CD4-positive, alpha-beta T cell treated with Interleukin-17A for 4 hours (primary cell): Measurements from ENCODE around the gene TCAP.

Source experiments
- DNase-seq: peaks from one replicate; pipeline ENCODE4 v3.0.0-alpha.2; 2020; ENCODE audit warnings: mixed read lengths

The TCAP gene

DNA sequence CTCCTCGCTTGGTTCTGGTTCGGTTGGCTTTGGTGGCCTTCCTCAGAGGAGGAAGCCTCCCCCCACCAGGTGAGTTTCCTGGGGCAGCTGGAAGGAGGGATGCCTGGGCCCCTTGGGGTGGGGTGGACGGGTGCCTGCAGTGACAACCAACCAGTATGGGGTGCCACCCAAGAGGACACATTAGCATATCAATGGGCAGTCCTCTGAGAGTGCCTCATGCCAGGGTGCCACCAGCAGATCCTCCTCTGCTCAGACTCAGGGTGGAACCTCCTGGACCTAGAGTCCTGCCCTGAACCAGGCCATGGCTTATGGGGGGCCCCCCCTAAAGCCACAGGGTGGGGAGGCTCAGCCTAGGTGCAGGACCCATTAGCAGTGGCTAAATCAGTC lies 35.7 kb upstream of the TCAP start:
- DNase-seq, result no peak

DNA sequence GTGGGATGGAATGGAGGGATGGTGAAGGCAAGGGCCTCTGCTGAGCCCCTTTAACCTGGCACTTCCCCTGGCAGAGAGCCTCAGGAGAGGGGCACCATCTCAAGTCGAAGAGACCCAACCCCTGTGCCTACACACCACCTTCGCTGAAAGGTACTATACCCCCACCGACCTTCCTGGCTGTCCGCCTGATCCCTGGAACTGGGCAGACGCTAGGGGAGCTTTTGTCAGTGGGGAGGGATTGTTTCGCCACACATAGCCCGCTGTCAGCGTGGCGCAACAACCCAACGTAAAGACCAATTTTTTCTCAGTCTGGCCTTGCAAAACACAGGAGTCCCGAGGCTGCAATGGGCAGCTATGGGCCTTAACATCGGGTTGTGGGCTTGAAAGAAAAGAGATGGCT lies 35.3 kb upstream of the TCAP start:
- no peak for DNase-seq

DNA sequence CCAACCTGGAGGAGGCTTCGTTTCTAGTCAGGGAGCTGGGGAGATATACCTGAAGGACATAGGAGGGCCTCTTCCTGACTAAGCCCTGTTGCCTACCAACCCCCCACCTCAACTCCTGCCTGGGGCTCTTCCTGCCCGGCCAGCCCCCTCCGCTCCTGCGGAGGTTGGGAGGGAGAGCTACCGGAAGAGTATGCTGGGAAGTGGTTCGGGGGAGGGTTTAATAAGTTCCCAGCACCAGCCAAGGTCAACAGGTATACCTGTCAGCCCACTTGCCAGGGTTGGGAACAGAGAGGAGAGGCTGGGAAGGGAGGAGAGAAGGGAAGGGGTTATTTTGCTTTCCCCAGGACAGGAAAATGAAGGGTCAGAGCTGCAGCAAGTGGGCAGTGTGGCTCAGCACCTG lies 33.7 kb upstream of the TCAP start:
- DNase-seq, result no peak

DNA sequence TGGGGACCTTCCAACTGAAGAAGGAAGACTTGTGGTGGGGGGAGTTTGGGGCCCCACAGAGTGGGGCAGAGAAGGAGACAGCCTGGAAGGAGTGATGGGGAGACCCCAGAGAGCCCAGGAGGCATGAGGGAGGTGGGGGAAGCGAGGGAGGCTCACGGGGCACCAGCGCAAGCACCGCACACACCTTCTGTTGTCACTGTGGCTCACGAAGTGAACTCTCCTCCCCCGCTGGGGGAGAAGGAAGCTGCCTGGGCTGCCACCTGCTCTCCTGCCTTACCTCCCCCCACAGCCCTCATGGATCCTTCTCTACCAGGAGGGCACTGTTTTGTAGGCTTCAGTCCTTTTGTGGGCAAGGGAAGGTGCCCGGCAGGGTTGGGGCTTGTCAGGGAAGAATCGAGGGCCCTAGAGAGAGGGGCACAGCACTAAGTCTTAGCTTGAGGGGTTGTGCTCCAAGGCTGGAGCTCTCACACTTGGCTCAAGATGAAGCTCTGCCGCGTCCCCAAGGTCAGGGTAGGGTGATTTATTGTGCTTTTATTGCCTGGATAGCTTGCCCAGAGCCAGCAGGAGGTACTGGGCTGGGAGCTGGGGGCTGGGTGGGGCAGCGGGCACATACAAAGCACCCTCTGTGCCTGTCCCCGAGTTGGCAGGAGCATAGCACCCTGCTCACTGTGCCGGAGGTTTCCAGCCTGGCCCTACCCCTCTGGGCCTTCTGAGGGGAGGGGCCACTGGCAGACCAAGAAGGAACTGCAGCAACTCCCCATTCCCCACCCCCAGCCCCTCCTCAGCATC lies 32.8 kb upstream of the TCAP start:
- DNase-seq, result no peak

DNA sequence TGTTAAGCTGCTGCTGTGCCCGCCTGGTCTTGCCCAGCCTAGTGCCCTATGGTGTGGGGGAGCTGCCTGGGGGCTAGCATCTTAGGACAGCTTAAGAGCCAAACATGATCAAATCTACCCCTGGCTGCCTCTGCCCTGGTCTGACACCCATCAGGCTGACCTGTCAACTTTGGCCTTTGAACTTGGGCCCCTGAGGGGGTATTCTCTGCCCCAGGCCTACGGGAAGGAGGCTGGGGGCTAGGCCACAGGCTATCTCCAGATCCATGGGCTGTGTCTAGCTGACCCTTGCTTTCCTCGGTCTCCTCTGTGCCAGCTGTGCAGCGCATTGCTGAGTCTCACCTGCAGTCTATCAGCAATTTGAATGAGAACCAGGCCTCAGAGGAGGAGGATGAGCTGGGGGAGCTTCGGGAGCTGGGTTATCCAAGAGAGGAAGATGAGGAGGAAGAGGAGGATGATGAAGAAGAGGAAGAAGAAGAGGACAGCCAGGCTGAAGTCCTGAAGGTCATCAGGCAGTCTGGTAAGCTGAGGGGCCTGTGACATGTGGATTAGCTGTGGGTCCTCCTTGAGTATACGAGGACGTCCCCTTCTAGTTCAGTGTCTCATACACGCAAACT lies 31.5 kb upstream of the TCAP start:
- DNase-seq, result no peak

DNA sequence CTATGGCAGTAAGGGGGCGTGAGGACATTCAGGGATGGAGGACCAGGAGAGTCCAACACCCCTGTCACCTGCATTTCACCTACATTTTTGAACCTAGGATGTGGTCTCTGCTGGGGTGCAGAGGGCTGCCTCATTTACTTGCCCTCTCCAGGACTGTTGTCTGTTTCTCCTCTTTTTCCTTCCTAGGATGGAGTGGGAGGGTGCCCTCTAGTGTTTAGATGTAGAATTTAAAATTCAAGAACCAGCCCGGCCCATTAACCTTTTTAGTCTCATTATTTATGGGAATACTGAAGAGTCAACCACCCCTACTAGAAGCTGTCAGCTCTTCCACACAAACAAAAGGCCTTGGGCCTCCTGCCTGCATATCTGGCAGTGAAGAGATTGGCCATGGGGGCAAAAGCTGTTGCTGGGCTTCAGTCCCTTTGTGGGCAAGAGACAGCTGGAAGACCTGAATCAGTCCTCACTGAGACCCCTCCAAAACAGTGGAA lies 30.7 kb upstream of the TCAP start:
- DNase-seq, result peak; percentile 21

DNA sequence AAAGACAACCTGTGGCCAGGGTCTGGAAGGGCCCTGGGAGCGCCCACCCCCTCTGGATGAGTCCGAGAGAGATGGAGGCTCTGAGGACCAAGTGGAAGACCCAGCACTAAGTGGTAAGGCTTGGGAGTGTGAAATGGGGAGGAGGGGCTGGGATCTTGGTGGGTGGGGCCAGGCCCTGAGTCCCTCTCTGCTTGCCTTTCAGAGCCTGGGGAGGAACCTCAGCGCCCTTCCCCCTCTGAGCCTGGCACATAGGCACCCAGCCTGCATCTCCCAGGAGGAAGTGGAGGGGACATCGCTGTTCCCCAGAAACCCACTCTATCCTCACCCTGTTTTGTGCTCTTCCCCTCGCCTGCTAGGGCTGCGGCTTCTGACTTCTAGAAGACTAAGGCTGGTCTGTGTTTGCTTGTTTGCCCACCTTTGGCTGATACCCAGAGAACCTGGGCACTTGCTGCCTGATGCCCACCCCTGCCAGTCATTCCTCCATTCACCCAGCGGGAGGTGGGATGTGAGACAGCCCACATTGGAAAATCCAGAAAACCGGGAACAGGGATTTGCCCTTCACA lies 29.5 kb upstream of the TCAP start:
- no peak for DNase-seq

DNA sequence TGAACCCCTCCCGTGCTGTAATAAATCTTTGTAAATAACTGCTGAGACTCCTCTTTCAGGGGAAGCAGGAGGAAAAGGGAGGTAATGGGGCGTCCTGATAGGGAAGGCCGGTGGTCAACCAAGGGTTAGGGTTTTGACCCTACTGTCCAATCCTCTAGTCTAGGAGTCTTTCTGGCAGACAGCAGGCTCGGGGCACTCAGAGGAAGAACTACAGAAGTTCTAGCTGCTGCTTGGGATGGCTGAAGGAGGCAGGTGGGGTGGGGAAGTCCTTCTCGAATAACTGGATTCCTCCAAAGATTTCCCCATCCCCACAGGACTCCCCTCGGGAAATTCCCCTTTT lies 28.6 kb upstream of the TCAP start:
- DNase-seq, result no peak

DNA sequence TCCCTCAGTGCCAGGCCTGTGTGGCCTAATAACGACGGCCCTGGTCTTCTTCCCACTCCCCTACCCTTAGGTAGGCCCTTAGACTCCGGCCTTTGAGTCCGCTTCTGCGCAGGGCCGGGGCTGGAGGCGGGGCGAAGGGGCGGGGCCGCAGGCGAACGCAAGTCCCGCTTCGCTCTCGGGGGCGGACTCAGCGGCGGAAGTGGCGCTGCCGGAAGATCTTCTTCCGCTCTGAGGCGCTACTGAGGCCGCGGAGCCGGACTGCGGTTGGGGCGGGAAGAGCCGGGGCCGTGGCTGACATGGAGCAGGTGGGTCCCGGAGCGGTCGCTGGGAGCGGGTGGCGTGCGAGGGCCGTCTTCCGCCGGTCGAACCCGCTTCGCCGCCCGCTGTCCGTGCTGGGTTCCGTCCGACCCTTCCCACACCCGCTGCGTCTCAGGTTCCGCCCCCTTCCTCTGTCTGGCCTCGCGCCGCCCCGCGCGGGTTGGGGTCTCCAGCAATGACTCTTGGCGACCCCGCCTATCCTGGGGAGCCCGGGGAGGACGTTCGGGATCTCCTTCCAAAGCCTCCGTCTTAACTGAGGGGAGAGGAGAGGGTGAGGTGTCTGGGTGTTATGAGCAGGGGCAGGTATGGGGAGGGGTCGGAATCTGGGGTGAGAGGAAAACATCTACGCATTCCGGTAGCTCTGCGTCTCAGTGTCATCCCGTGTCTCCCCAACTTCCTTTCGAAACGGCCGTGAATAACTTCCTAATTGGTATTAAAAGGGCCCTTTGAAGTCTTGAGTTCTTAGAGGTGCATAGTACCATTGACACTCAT lies 28.0 kb upstream of the TCAP start, which contains the start of gene STARD3:
Gene STARD3 (plus strand): TSS at position 218 of the 810 bp plus-strand sequence. CDS start 16,388 bp downstream, outside the sequence.
- peak; percentile 95 for DNase-seq

DNA sequence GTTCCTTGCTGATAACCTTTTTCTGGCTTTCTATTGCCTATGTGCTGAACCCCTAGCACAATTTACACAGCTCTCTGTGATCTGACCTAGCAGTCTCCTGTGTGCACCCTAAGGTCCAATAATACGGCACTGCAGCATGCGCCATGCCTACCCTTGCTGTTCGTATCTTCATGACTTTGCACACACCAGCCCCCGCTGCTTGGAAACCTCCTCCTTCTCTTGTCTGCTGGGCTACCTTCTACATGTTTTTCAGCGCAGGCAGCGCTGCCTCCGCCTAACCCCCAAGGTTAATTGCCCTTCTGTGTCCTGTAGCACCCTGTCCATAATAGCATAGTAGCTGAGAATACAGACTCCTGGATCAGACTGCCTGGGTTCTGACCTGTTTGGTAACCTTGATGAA lies 26.8 kb upstream of the TCAP start:
- no peak for DNase-seq

DNA sequence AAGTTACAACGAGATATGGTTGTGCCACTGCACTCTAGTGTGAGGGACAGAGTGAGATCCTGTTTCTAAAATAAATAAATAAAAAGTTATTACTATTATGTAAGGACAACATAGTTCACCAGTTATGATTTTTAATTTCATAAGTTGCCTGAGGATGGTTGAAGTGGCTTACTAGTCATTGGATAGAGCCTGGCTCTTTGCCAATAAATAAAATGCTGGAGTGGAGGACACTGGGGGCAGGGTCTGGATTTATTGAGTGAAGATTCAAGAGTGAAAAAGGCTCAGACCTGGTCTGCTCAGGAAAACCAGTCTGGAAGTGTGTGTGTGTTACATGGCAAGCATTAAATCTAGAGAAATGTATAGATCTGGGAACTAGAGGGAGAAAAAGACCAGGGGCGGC lies 26.1 kb upstream of the TCAP start:
- DNase-seq, result no peak

DNA sequence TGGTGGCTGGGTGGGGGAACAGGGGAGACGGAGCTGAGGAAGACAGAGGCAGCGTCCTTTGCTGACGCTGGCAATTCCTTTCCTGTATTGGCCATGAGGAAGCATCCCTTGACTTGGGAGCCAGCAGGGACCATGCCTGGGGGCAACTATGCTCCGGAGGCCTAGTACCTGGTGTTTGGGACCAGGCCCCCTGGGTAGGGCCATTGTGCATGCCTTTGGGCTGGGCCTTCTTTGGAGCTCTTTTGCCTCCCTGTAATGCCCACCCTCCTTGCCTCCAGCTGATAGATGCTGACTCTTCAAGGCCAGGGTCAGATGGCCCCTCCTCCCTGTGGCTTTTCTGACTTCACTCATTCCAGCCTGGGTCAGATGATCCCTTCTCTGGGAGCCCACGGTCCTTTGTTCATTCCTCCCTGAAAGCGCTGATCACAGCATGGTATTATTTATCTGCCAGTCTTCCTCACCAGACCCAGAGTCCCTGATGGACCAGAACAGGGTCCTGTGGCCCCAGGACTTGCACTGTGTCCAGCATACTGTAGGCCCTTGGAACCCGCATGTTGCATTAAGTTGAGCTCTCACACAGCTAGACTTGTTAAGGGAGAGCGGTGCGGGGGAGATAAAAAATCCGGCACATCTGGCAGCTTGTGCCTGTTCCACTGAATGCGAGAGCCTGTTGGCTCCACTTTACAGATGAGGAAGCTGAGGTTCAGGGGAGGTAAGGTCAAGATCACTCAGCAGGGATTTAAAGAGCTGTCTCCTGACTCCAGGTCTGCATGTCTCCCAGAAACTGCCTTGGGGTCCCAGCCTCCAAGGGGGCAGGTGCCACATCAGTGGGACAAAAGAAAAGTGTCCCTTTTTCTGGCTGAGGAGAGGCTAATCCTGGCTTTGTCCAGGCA lies 25.3 kb upstream of the TCAP start:
- DNase-seq, result no peak

DNA sequence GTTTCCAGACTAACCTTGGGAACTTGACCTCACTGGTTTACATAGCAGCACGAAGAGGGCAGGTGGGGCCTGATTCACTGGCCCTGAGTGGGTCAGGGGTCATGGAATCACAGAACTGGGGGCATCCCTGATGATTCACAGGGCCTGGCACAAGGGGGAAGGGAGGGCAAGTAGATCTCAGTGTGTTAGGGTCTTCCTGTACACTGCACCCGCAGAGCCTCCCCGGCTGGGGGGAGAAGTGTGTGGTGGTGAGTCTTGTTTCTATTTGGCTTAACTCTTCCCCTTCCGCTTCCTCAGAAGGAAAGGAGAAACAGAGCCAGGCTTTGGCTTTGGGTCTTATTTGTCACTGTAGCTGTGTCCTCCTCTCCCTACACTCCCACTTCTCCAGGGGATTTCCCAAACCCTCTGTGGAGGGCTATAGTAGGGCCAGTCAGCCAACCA lies 24.5 kb upstream of the TCAP start:
- no peak for DNase-seq

DNA sequence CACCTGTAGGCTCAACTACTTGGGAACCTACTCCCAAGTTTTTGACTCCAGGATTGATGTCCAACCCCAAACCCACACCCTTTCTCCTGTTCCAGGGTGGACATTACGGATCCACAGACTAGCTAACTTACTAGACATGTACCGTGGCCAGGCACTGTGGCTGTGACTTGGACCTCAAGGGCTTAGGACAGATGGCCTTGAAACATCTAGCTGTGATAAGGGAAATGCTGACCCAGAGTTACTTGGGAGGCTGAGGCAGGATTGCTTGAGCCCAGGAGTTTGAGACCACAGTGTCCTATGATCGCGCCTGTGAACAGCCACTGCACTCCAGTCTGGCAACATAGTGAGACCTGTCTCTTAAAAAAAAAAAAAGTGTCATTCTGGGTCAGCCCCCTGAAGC lies 24.1 kb upstream of the TCAP start:
- no peak for DNase-seq

DNA sequence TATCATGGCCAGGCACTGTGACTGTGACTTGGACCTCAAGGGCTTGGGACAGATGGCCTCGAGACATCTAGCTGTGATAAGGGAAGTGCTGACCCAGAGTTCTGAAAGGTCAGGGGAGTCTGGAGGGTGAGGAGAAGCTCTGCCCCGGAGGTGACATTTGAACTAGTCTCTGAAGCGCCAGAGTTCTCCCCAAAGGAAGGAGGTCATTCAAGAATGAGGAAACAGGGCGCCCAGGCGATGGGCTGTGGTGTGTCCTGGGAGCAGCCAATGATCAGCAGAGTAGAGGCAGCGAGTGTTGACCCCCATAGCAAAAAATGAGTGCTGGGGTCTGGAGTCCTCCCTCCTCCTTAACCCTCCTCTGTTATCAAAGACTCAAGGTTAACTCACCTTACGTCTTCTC lies 23.3 kb upstream of the TCAP start:
- DNase-seq, result no peak

DNA sequence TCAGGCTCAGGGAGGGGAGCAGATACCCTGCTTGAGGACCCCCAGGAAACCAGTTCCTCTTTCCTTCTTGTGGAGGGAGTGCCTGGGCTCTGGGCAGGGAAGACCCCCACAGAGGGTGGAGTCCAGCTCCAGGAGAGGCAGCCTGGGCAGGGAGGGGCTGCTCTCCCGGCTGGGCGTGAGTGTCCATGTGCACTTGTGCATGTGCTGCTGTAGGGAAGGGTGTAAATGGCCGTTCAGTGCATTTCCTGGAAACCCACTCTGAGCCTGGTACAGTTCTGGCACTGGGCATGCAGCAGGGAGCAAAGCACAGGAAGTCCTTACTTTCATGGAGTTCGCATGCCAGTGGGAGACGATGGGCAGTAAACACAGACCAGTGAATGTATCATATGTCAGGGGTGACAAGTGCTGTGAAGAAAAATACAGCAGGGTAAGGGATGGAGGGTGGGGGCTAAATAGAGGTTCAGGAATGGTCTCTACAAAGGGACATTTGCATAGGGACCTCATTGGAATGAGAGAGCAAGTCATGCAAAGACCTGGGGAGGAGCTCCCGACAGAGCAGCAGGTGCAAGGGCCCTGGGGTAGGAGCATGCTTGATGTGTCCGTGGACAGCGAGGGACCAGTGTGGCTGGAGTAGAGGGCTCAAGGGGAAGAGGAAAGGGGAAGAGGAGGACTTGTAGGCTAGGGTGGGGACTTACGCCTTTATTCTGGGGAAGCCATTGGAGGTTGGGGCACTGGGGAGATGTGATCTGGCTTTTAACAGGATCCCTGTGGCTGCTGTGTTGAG lies 22.7 kb upstream of the TCAP start:
- no peak for DNase-seq

DNA sequence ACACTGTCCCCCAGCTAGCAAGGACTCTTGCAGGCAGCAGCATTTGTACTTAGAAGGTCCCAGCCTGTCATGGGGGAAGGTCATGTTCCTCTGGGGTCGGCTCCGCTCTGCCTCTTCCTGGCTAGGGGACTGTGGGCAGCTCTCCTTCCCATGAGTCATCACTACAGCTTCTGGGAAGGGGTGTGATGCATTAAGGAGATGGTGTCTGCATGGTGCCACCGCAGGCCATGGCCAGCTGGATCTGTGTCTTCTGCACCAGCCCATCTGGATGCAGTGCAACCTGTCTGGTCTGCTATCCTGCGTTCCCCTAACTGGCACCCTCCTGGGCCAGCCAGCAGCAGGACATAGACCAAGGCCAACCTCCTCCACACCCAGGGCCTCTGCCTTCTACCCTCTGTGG lies 21.9 kb upstream of the TCAP start:
- DNase-seq, result no peak

DNA sequence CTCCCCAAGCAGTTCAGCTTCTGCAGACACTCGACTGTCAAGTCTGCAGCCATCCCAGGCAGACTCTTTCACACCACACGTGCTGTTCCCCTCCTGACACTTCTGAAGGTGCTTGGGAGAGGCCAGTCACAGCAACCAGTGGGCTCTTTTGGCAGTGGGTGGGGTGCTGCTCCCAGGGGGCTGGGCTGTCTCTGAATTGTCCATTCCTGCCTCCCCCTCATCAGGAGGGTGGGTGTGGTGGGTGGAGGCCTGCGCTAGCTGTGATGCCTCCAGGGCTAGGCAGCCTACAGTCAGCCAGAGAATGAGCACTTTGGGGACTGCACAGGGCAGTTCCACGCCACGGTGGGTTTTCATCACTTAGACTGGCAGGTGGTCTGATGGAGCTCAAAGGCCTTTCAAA lies 17.9 kb upstream of the TCAP start:
- DNase-seq, result no peak

DNA sequence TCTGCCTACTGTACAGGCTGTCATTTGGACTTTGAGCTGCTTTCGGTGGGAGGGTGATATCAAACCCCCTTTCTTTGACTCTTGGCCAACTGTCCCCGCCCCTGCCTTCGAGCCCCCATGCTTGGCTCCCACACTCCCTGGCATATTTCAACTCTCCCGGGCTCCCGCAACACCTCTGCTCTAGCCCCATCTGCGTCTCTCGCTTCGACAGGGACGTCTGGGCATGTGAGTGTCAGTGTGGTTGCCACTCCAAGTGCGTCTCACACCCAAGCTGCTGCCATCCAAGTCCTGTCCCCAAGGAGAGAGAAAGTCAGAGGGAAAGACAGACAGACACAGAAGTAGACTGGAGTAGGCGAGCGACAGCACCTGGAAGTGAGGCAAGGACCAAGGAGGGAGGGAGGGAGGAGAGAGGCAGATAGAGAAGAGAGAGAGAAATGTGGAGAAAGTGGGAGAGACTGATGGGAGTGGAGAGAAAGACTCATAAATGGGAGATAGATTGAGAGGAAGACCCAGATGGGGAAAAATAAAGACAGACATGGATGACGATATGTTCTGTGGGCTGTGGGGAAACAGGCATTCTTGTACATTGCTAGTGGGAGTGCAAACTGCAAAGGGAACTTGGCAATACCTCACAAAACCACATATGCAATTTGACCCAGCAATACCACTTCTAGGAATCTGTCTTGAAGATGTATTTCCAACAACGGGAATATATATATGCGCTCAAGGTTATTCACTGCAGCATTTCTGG lies 16.4 kb upstream of the TCAP start:
- no peak for DNase-seq

DNA sequence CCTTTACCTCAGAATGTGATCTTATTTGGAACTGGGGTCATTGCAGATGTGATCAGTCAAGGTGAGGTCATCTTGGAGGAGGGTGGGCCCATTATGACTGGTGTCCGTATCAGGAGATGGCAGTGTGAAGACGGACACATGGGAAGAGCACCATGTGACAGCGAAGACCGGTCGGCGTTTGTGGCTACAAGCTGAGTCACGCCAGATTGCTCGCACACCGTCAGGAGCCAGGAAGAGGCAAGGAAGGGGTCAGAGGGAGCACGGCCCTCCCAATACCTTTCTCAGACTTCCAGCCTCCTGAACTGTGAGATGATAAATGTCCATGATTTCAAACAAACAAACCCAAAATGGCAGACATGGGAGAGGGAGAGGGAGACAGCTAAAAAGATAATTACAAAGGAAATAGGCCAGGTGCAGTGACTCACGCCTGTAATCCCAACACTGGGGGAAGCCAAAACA lies 15.0 kb upstream of the TCAP start:
- DNase-seq, result no peak
